ENCODE data around the gene RGS21.

RGS21 gene, protein sequence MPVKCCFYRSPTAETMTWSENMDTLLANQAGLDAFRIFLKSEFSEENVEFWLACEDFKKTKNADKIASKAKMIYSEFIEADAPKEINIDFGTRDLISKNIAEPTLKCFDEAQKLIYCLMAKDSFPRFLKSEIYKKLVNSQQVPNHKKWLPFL

GRCh38 chr1:192316942-192317450 is at the start of gene RGS21:
Gene RGS21, plus strand, starts transcription at chr1:192316992. Its CDS starts 26,045 bp downstream, at chr1:192343037.
- no peak for TF ChIP-seq CTCF (IDR thresholded peaks at IDR 0.05; ENCODE audit: low read depth, low read length)
- in situ Hi-C loops (cut with HindIII; ENCODE audit: low sequenced_read_pairs), result no loop called here
- no peak for DNase-seq (ENCODE audit: low read depth, low spot score)
- H3K4me3 ChIP-seq (ENCODE audit: low read depth, low read length), result no peak within 1 kb of the TSS

- DNase-seq (ENCODE audit: low read depth, low spot score), result no peak
- TF ChIP-seq CTCF (IDR thresholded peaks at IDR 0.05; ENCODE audit: low read depth, low read length), result no peak
- in situ Hi-C loops (cut with HindIII; ENCODE audit: low sequenced_read_pairs), result no loop called here
- H3K4me3 ChIP-seq (ENCODE audit: low read depth, low read length), result no peak overlapping the region
Observed at GRCh38 chr1:192268468-192269052, 48.2 kb upstream of the RGS21 start.

DNA sequence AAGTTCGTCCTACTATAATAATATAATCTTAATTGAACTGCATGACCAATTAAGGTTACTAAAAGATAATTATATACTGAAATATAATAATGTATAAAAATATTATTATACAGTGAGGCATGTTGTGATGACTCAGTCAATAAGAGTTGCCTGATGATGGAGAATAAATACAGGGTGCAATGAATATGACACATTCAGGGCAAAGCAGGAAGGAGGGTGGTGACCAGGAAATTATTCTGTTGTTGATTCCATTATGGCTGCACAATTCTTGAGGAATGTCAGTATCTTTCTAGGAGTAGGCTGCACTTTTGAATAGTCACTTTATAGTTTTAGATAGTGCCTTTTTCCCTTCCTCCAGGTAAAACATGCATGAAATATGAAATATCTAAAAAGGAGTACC is 46.4 kb upstream of the RGS21 start:
- DNase-seq (ENCODE audit: low read depth, low spot score), result no peak
- TF ChIP-seq CTCF (IDR thresholded peaks at IDR 0.05; ENCODE audit: low read depth, low read length), result no peak
- in situ Hi-C loops (cut with HindIII; ENCODE audit: low sequenced_read_pairs), result no loop called here
- no peak overlapping the region for H3K4me3 ChIP-seq (ENCODE audit: low read depth, low read length)

GRCh38 chr1:192272732-192273131 is 44.1 kb upstream of the RGS21 start:
- no peak overlapping the region for H3K4me3 ChIP-seq (ENCODE audit: low read depth, low read length)
- no peak for DNase-seq (ENCODE audit: low read depth, low spot score)
- in situ Hi-C loops (cut with HindIII; ENCODE audit: low sequenced_read_pairs), result no loop called here
- no peak for TF ChIP-seq CTCF (IDR thresholded peaks at IDR 0.05; ENCODE audit: low read depth, low read length)

- in situ Hi-C loops (cut with HindIII; ENCODE audit: low sequenced_read_pairs), result no loop called here
- no peak for DNase-seq (ENCODE audit: low read depth, low spot score)
- H3K4me3 ChIP-seq (ENCODE audit: low read depth, low read length), result no peak overlapping the region
- no peak for TF ChIP-seq CTCF (IDR thresholded peaks at IDR 0.05; ENCODE audit: low read depth, low read length)
Observed at GRCh38 chr1:192274588-192274987, 42.2 kb upstream of the RGS21 start.

DNA sequence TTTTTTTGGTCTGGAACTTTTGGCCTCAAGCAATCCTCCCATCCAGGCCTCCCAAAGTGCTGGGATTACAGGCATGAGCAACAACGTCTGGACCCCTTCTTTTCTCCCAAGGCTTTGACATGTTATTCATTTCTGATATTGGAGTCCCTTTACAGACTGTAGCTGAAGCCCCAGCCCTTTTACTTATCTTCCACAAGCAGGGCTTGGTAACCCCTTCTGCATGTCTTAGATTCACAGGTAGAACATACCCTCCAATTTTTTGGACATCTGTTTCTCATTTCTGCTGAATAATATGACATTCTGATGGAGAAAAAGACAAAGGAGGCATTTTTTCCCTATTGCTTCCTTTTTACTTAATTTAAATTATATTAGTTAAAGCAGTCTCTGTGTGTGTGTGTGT is 39.2 kb upstream of the RGS21 start:
- in situ Hi-C loops (cut with HindIII; ENCODE audit: low sequenced_read_pairs), result no loop called here
- no peak for TF ChIP-seq CTCF (IDR thresholded peaks at IDR 0.05; ENCODE audit: low read depth, low read length)
- H3K4me3 ChIP-seq (ENCODE audit: low read depth, low read length), result no peak overlapping the region
- no peak for DNase-seq (ENCODE audit: low read depth, low spot score)

Measured in astrocyte of the spinal cord (primary cell).